RWPE1 (cell line): ENCODE data around the gene MYCBP.

ENCODE experiments used
- CTCF ChIA-PET: fragments of 350-600 bp; sonication (Branson Sonifier 250); formaldehyde crosslinking; extraction: SDS; loops from one replicate; lab custom pipeline; 2021; lab: Yijun Ruan, JAX
- POLR2A ChIA-PET: fragments of 400-600 bp; formaldehyde crosslinking; extraction: SDS; loops from one replicate; lab custom pipeline; 2020; ENCODE audit warnings: antibody characterized with exemption; ENCODE audit not compliant: low non-redundant PET; lab: Yijun Ruan, JAX
- DNase-seq: peaks from one replicate; pipeline ENCODE4 v3.0.0; 2012; ENCODE audit warnings: low spot score
- H3K27ac ChIP-seq: fragments of 450-650 bp; 2 replicates; pipeline ENCODE4 v1.5.1; 2017
- TF ChIP-seq, protein P1 (sequence below): fragments of 450-650 bp; conservative IDR thresholded peaks from 2 replicates; pipeline ENCODE4 v1.5.1; 2017; ENCODE audit warnings: low read depth, mild to moderate bottlenecking

MYCBP gene

GRCh38 chr1:38827318-38827717 is 45.8 kb downstream of the MYCBP start:
- no peak for DNase-seq
- POLR2A ChIA-PET, result interaction anchor here (0.6 kb wide), 1 partner anchor 487 kb away, joined by 3 read pairs; no protein-coding TSS in a partner anchor
- H3K27ac ChIP-seq, result no peak overlapping the region
- CTCF ChIA-PET, result interaction anchor here (0.8 kb wide), 1 partner anchor 690 kb away, joined by 3 read pairs; no protein-coding TSS in a partner anchor
- TF ChIP-seq, protein P1, sequence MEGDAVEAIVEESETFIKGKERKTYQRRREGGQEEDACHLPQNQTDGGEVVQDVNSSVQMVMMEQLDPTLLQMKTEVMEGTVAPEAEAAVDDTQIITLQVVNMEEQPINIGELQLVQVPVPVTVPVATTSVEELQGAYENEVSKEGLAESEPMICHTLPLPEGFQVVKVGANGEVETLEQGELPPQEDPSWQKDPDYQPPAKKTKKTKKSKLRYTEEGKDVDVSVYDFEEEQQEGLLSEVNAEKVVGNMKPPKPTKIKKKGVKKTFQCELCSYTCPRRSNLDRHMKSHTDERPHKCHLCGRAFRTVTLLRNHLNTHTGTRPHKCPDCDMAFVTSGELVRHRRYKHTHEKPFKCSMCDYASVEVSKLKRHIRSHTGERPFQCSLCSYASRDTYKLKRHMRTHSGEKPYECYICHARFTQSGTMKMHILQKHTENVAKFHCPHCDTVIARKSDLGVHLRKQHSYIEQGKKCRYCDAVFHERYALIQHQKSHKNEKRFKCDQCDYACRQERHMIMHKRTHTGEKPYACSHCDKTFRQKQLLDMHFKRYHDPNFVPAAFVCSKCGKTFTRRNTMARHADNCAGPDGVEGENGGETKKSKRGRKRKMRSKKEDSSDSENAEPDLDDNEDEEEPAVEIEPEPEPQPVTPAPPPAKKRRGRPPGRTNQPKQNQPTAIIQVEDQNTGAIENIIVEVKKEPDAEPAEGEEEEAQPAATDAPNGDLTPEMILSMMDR, result no peak

DNA sequence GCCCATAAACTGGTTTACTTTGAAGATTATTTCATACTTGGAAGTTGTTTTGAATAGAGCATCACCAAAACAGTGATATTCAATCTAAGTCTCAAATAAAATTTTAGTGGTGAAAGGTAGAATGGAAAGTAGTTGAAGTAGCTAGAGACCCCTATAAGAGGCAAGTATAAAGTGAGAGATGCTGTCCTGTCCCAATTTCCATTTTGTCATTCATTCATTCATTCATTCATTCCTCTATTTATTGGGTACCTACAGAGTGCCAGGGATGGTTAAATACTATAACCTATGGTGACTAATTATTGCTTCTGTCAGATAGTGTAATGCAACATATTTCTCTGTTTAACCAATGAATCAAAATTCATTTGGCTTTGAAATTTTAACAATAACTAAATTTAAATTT is 46.3 kb downstream of the MYCBP start:
- DNase-seq, result no peak
- ChIA-PET CTCF (no interaction called here), POLR2A (interaction anchor here (0.6 kb wide), 1 partner anchor 486 kb away, joined by 3 read pairs; no protein-coding TSS in a partner anchor)
- no peak overlapping the region for H3K27ac ChIP-seq
- TF ChIP-seq, protein P1, result no peak

DNA sequence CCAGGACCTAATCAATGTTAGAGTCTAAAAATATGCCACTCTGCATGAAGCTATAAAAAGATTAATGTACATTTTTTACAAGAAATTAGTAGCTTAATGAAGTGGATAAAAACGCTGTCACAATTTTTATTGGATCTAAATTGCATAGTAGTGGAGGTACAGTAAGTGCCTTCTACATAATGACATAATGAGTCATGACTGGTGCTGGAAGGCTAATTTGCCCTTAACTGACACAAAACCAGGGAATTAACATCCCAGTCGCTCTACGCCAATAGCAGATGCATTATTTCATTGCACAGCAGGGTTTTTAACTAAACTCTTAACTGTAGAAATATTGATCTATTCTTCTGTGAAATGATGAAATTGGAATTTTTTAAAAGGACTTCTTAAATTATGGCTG is 46.9 kb downstream of the MYCBP start:
- TF ChIP-seq, protein P1, result no peak
- CTCF ChIA-PET, result interaction anchor here (0.6 to 0.7 kb wide), 2 partner anchors 26 to 181 kb away, joined by 3 read pairs; no protein-coding TSS in a partner anchor
- H3K27ac ChIP-seq, result no peak overlapping the region
- POLR2A ChIA-PET, result no interaction called here
- no peak for DNase-seq

DNA sequence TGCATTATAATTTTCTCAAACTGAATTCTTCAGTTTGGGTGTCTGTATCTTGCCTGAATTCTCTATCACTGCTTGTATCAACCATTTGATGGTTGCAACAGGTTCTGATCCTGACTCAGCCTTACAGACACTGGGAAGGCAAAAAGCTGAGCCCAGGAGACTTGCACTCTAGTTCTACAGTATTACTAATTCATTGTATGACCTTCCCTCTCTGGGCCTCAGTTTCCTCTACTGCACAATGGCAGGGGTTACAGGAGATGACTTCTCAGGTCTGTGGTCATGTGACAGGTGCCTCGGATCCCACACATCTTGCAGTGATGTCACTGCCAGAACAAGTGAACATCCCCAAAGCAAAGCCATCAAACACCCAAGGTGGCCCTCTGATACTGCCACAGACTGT is 52.3 kb downstream of the MYCBP start:
- TF ChIP-seq, protein P1, result no peak
- ChIA-PET POLR2A (no interaction called here), CTCF (interaction anchor here (1.2 kb wide), 1 partner anchor 17 kb away, joined by 3 read pairs; no protein-coding TSS in a partner anchor)
- DNase-seq, result no peak
- H3K27ac ChIP-seq, result no peak overlapping the region

- ChIA-PET POLR2A (no interaction called here), CTCF (interaction anchor here (0.8 to 1.5 kb wide), 5 partner anchors 9 to 793 kb away, joined by 3 to 7 read pairs (median 4); no protein-coding TSS in a partner anchor)
- H3K27ac ChIP-seq, result no peak overlapping the region
- no peak for DNase-seq
- TF ChIP-seq, protein P1, result no peak
Observed at GRCh38 chr1:38819516-38819915, 53.6 kb downstream of the MYCBP start.

DNA sequence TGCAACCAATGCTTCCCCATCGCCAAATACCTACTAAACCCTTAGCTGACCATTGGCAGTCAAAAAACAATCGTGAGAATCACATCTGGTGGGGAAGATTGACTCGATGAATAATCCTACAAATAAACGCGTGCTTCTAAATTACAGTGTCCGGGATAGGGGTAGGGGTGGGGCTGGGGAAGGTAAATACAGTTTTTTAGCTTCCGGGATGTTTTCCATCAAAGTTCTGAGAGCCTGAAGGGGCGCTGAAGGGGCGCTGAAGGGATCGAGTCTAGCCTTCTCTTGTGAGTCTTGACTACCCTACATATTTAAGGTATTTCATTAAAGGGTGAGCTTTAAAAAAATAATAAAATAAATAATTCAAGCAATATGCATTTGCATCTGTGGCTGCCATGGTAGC is 54.1 kb downstream of the MYCBP start:
- CTCF ChIA-PET, result interaction anchor here (0.6 to 1.5 kb wide), 9 partner anchors 9 to 829 kb away, joined by 3 to 7 read pairs (median 4); no protein-coding TSS in a partner anchor
- DNase-seq, result no peak
- TF ChIP-seq, protein P1, result no peak
- POLR2A ChIA-PET, result no interaction called here
- H3K27ac ChIP-seq, result no peak overlapping the region
